Thoracic aorta (tissue), 2 donors: ENCODE measurements around the gene ABCA1. TPM values are rescaled to one million over a fixed set of nuclear protein-coding genes. Genes with fewer than 3 reads are reported as not detected.

Experiments used
- ATAC-seq: fragments of 150-250 bp; one replicate; pipeline ENCODE4 v1.8.0; 2017; ENCODE audit warnings: low read depth; ENCODE audit not compliant: insufficient number of reproducible peaks, low FRiP score
- DNase-seq: peaks from one replicate; pipeline ENCODE4 v3.0.0-alpha.2; 2020; ENCODE audit warnings: low spot score
- H3K27ac ChIP-seq, 2 donors: fragments of 200-600 bp; sonication (generic); 1 replicate in 1 of 2; 2 replicates in 1 of 2; pipeline ENCODE4 v1.5.1; 2016; ENCODE audit warnings: mild to moderate bottlenecking in 2 of 2, moderate library complexity in 2 of 2
- H3K27me3 ChIP-seq: fragments of 200-600 bp; sonication (generic); replicated peaks from 2 replicates; pipeline ENCODE4 v1.6.0; 2016; ENCODE audit warnings: mild to moderate bottlenecking; ENCODE audit not compliant: insufficient read depth
- H3K36me3 ChIP-seq: fragments of 200-600 bp; sonication (generic); one replicate; pipeline ENCODE4 v1.5.1; 2016
- H3K4me1 ChIP-seq, 2 donors: fragments of 200-600 bp; sonication (generic); 1 replicate in 1 of 2; 2 replicates in 1 of 2; pipeline versions ENCODE4 v1.5.1 to v1.6.0; 2016; ENCODE audit warnings: low read depth in 2 of 2, mild to moderate bottlenecking in 1 of 2; ENCODE audit not compliant: control insufficient read depth in 1 of 2
- H3K4me3 ChIP-seq: fragments of 200-600 bp; sonication (generic); 2 replicates; pipeline ENCODE4 v1.5.1; 2016; ENCODE audit warnings: mild to moderate bottlenecking
- H3K9me3 ChIP-seq: fragments of 200-600 bp; sonication (generic); 2 replicates; pipeline ENCODE4 v1.5.1; 2016
- total RNA-seq, 2 donors: library from RNA; depleted of rRNA; stranded (reverse); fragments of >200 nt; gene quantifications; one replicate each; pipeline versions ENCODE4 v1.1.0 to v1.2.3, GENCODE V29; 2016
- TF ChIP-seq, protein P1 (sequence below): fragments of 200-600 bp; sonication (generic); IDR thresholded peaks from one replicate; pipeline ENCODE4 v1.5.1; 2019; ENCODE audit warnings: antibody characterized with exemption

ABCA1 gene
- total RNA-seq, 2 donors from 2014 or later: 48.1 to 79.7 TPM

DNA sequence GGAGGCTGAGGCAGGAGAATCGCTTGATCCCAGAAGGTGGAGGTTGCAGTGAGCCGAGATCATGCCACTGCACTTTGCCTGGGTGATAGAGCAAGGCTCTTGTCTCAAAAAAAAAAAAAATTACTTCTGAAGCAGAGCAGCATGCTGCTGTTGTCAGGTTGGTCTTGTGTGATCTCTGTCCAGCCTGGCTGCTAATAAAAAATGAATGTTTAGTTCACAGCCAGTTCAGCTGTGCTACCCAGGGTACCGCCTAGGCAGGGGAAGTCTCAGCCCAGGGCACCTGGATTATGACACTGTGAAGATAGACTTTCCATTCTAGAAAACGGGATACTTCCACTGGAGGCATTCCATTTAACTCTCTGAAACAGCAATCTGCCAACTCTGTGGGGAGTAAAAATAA lies 23.5 kb upstream of the ABCA1 start:
- Histone ChIP-seq H3K27me3 (no peaks in the 10 kb centered on the region), H3K4me1 (no peaks in the 10 kb centered on the region), H3K4me3 (no peak overlapping the region), H3K9me3 (no peaks in the 10 kb centered on the region), H3K27ac (no peak overlapping the region), H3K36me3 (no peaks in the 10 kb centered on the region)
- TF ChIP-seq, protein P1, sequence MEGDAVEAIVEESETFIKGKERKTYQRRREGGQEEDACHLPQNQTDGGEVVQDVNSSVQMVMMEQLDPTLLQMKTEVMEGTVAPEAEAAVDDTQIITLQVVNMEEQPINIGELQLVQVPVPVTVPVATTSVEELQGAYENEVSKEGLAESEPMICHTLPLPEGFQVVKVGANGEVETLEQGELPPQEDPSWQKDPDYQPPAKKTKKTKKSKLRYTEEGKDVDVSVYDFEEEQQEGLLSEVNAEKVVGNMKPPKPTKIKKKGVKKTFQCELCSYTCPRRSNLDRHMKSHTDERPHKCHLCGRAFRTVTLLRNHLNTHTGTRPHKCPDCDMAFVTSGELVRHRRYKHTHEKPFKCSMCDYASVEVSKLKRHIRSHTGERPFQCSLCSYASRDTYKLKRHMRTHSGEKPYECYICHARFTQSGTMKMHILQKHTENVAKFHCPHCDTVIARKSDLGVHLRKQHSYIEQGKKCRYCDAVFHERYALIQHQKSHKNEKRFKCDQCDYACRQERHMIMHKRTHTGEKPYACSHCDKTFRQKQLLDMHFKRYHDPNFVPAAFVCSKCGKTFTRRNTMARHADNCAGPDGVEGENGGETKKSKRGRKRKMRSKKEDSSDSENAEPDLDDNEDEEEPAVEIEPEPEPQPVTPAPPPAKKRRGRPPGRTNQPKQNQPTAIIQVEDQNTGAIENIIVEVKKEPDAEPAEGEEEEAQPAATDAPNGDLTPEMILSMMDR: no peak
- DNase-seq (no peak), ATAC-seq (no peak)

DNA sequence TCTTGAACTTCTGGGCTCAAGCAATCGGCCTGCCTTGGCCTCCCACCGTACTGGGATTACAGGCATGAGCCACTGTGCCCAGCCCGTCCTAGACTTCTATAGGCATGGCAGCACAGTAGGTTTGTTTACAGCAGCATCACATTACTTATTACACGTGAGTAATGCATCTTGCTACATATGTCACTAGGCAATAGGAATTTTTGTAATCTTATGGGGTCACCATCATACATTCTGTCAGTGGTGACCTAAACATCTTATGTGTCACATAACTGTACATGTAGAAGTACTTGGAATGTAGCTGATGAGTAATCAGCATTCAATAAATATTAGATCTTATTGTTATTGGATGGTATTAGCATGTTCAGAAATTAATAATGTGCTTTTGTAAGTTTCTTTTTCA lies 22.9 kb upstream of the ABCA1 start:
- DNase-seq (no peak), ATAC-seq (no peak)
- Histone ChIP-seq H3K27ac (no peak overlapping the region), H3K36me3 (no peaks in the 10 kb centered on the region), H3K4me1 (no peaks in the 10 kb centered on the region), H3K9me3 (no peaks in the 10 kb centered on the region), H3K4me3 (no peak overlapping the region), H3K27me3 (no peaks in the 10 kb centered on the region)
- TF ChIP-seq, protein P1: no peak

DNA sequence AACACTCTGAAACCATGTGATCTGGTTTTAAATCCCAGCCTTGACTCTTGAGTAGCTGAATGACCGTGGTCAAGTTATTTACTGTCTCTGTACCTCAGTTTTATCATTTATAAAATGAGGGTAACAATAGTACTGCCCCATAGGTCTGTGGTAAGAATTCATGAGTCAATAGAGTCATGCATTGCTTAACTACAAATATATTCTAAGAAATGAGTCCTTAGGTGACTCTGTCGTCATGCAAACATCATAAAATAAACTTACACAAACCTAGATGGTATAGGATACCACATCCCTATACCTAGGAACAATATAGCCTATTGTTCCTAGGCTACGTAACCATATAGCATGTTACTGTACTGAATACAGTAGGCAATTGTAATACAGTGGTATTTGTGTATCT lies 20.3 kb upstream of the ABCA1 start:
- ATAC-seq (no peak), DNase-seq (no peak)
- no peaks in the 10 kb centered on the region for H3K27me3 ChIP-seq
- no peak overlapping the region for H3K27ac ChIP-seq
- H3K9me3 ChIP-seq: no peaks in the 10 kb centered on the region
- no peaks in the 10 kb centered on the region for H3K36me3 ChIP-seq
- H3K4me1 ChIP-seq: no peaks in the 10 kb centered on the region
- H3K4me3 ChIP-seq: no peak overlapping the region
- TF ChIP-seq, protein P1: no peak

- ATAC-seq (no peak), DNase-seq (no peak)
- Histone ChIP-seq H3K4me1 (no peaks in the 10 kb centered on the region), H3K27ac (no peak overlapping the region), H3K9me3 (no peaks in the 10 kb centered on the region), H3K4me3 (no peak overlapping the region), H3K36me3 (no peaks in the 10 kb centered on the region), H3K27me3 (no peaks in the 10 kb centered on the region)
- TF ChIP-seq, protein P1: no peak
These were observed 16.9 kb upstream of the ABCA1 start for GRCh38 chr9:104944871-104945270.

GRCh38 chr9:104944356-104944755 lies 16.4 kb upstream of the ABCA1 start:
- Histone ChIP-seq H3K36me3 (no peaks in the 10 kb centered on the region), H3K27ac (no peak overlapping the region), H3K4me3 (no peak overlapping the region), H3K27me3 (no peaks in the 10 kb centered on the region), H3K4me1 (no peaks in the 10 kb centered on the region), H3K9me3 (no peaks in the 10 kb centered on the region)
- no peak for DNase-seq
- TF ChIP-seq, protein P1: no peak
- ATAC-seq: no peak
